Large intestine (tissue), 12 donors: ENCODE results near the gene SPRR2F. TPM values are rescaled to one million over a fixed set of nuclear protein-coding genes. Genes with fewer than 3 reads are reported as not detected.
"Not testable (repeated sequence)": the region's sequence is repeated elsewhere in the genome, so short reads cannot be mapped to it uniquely, and the experiment has no call there.

Source experiments
- DNase-seq, 2 donors: peaks; one replicate each; pipeline versions ENCODE4 v3.0.0 to v3.0.0-alpha.2; 2013
- H3K27ac ChIP-seq: one replicate; pipeline ENCODE4 v1.5.1; 2013; ENCODE audit warnings: low read length
- H3K27me3 ChIP-seq: 2 replicates; pipeline ENCODE4 v1.6.1; 2013; ENCODE audit warnings: low read length; ENCODE audit not compliant: control insufficient read depth, insufficient read depth
- H3K36me3 ChIP-seq: 2 replicates; pipeline ENCODE4 v1.6.1; 2013; ENCODE audit warnings: low read length; ENCODE audit not compliant: control insufficient read depth, insufficient read depth
- H3K4me1 ChIP-seq: one replicate; pipeline ENCODE4 v1.6.1; 2013; ENCODE audit warnings: low read length; ENCODE audit not compliant: control insufficient read depth, insufficient read depth
- H3K4me3 ChIP-seq: one replicate; pipeline ENCODE4 v1.5.1; 2013; ENCODE audit warnings: low read length
- H3K9me3 ChIP-seq: one replicate; pipeline ENCODE4 v1.6.1; 2013; ENCODE audit warnings: mild to moderate bottlenecking, low read depth, low read length, moderate library complexity; ENCODE audit not compliant: control insufficient read depth
- WGBS: methylation state at CpG from one replicate; pipeline ENCODE4 v1.1.5; 2013; ENCODE audit warnings: low lambda C conversion rate; ENCODE audit not compliant: insufficient coverage; 5-methylcytosine and 5-hydroxymethylcytosine counted together
- long read RNA-seq, 11 donors: transcript quantifications; one replicate each; lab custom pipeline, GENCODE V29; 2026
- polyA plus RNA-seq: library from polyadenylated mRNA; unstranded; fragments of 120-200 nt; gene quantifications from one replicate; pipeline ENCODE4 v1.2.1, GENCODE V29; 2013

Gene SPRR2F, protein sequence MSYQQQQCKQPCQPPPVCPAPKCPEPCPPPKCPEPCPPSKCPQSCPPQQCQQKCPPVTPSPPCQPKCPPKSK
- 1.3 TPM for polyA plus RNA-seq
- long read RNA-seq, donor 1, result 0 reads
- long read RNA-seq, donor 2, result 0 reads
- long read RNA-seq, donor 3, result 0 reads
- long read RNA-seq, donor 4, result 0 reads
- long read RNA-seq, donor 5, result 0 reads
- long read RNA-seq, donor 6, result 0 reads
- long read RNA-seq, donor 7, result 0 reads
- long read RNA-seq, donor 8, result 0 reads
- long read RNA-seq, donor 9, result 0 reads
- long read RNA-seq, donor 10, result 0 reads
- long read RNA-seq, donor 11, result 0 reads

DNA sequence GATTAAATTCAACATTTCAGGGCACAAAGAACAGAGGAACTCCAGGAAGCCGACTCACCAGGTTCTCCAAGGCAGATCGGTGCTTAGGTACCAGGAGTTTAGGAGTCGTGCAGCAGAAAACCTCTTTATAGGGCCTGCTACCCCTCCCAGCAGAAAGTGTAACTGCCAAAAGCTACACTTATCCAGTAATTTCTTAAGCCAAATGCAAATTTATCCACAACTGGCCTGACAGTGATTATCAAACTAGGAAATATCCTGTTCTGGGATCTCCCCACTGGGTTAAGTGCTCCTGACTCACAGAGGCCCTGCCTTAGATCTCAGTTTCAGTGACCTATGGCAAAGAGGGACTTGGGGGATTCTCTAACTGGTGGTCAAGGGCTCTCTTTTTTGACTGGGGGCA lies at the start of gene SPRR2F:
SPRR2F (minus strand) TSS at position 101 of the 400 bp plus-strand sequence. CDS start 783 bp downstream, outside the sequence.
- Histone ChIP-seq H3K9me3 (no peaks in the 10 kb centered on the region), H3K4me1 (no peaks in the 10 kb centered on the region), H3K4me3 (no peak within 1 kb of the TSS), H3K27ac (no peak within 1 kb of the TSS), H3K27me3 (no peaks in the 10 kb centered on the region), H3K36me3 (no peaks in the 10 kb centered on the region)
- WGBS, result no CpG with 5 or more reads among the region's 3 CpGs
- no peak for DNase-seq

DNA sequence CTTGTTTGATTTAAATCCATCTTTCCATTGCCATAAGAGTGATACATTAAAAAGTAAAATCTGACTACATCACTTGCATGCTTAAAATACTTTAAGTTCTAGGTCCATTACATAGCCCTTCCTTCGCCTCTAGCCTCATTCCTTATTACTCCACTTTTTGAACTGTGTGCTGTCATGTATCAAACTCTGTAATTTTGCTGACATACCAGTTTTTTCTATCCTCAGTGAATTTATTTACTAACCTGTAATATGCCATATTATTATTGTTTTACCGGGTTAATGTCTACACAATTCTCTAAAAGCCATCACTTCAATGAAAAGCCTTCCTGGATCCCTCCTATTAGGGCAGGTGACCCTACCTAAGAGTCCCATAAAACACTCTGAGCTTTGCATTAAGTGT lies 42.2 kb upstream of the SPRR2F start:
- no peak for DNase-seq
- no peaks in the 10 kb centered on the region for H3K27me3 ChIP-seq
- WGBS, result 100% methylated on average over 1 of the region's 2 CpGs

GRCh38 chr1:153152481-153152880 lies 39.2 kb upstream of the SPRR2F start:
- Histone ChIP-seq H3K27me3 (no peaks in the 10 kb centered on the region), H3K27ac (no peak overlapping the region), H3K9me3 (no peaks in the 10 kb centered on the region), H3K36me3 (no peaks in the 10 kb centered on the region), H3K4me1 (no peaks in the 10 kb centered on the region), H3K4me3 (no peak overlapping the region)
- WGBS, result 80% methylated on average over 1 of the region's 3 CpGs
- DNase-seq, result no peak

More for the DNA sequence above, 42.2 kb upstream of the SPRR2F start:
- H3K4me1 ChIP-seq, result no peaks in the 10 kb centered on the region
- no peak overlapping the region for H3K4me3 ChIP-seq
- no peaks in the 10 kb centered on the region for H3K36me3 ChIP-seq
- H3K9me3 ChIP-seq, result no peaks in the 10 kb centered on the region
- H3K27ac ChIP-seq, result no peak overlapping the region

DNA sequence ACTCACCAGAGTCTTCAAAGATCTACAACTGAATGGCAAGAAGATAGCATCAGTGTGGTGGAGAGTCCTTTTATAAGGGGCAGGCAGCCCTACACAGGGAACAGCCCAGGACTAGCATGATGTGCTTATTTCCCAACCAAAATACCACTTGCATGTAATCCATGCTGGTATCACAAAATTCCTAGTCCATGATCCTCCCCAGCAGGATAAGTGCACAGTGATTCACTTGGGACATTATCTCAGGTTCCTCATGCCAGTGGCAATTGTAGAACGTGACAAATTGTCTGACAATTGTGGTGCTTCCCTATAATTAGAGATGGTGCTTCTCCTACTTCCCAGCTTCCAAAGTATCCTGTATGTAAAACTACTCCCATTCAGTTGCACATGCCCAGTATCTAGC lies 37.5 kb upstream of the SPRR2F start, which contains the start of gene SPRR2G:
SPRR2G (minus strand) TSS at position 45 of the 400 bp plus-strand sequence. CDS start 780 bp downstream, outside the sequence.
- H3K36me3 ChIP-seq, result no peaks in the 10 kb centered on the region
- no CpG with 5 or more reads among the region's 1 CpG for WGBS
- H3K4me1 ChIP-seq, result no peaks in the 10 kb centered on the region
- no peak for DNase-seq
- H3K4me3 ChIP-seq, result no peak within 1 kb of the TSS
- no peaks in the 10 kb centered on the region for H3K27me3 ChIP-seq
- H3K27ac ChIP-seq, result no peak within 1 kb of the TSS
- no peaks in the 10 kb centered on the region for H3K9me3 ChIP-seq

GRCh38 chr1:153141377-153141776 lies 28.1 kb upstream of the SPRR2F start:
- WGBS, result 100% methylated on average over 1 of the region's 3 CpGs
- H3K4me1 ChIP-seq, result no peaks in the 10 kb centered on the region
- H3K36me3 ChIP-seq, result no peaks in the 10 kb centered on the region
- no peak overlapping the region for H3K4me3 ChIP-seq
- H3K27me3 ChIP-seq, result no peaks in the 10 kb centered on the region
- no peak for DNase-seq
- no peak overlapping the region for H3K27ac ChIP-seq
- H3K9me3 ChIP-seq, result no peaks in the 10 kb centered on the region

DNA sequence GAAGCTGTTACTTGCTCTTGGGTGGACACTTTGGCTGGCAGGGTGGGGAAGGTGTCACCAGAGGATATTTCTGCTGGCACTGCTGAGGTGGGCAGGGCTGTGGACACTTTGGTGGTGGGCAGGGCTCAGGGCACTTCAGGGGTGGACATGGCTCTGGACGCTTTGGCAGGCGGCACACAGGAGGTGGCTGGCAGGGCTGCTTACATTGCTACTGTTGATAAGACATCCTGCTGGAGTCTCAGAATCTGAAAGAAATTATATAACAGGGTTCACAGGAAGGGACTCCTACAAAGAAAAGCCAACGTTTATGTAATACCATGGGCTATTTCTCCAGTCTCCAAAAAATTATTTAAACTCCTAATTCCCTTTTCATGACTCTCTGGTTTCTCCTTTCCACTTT lies 27.2 kb upstream of the SPRR2F start:
- H3K4me3 ChIP-seq, result no peak overlapping the region
- H3K27me3 ChIP-seq, result no peaks in the 10 kb centered on the region
- no peaks in the 10 kb centered on the region for H3K9me3 ChIP-seq
- no peak overlapping the region for H3K27ac ChIP-seq
- no CpG with 5 or more reads among the region's 3 CpGs for WGBS
- no peak for DNase-seq
- H3K36me3 ChIP-seq, result no peaks in the 10 kb centered on the region
- no peaks in the 10 kb centered on the region for H3K4me1 ChIP-seq

GRCh38 chr1:153133743-153134142 lies 20.4 kb upstream of the SPRR2F start:
- no peaks in the 10 kb centered on the region for H3K4me1 ChIP-seq
- no peak overlapping the region for H3K4me3 ChIP-seq
- no peak overlapping the region for H3K27ac ChIP-seq
- H3K36me3 ChIP-seq, result no peaks in the 10 kb centered on the region
- H3K9me3 ChIP-seq, result no peaks in the 10 kb centered on the region
- H3K27me3 ChIP-seq, result no peaks in the 10 kb centered on the region
- WGBS, result no CpG with 5 or more reads among the region's 2 CpGs
- DNase-seq, result no peak

DNA sequence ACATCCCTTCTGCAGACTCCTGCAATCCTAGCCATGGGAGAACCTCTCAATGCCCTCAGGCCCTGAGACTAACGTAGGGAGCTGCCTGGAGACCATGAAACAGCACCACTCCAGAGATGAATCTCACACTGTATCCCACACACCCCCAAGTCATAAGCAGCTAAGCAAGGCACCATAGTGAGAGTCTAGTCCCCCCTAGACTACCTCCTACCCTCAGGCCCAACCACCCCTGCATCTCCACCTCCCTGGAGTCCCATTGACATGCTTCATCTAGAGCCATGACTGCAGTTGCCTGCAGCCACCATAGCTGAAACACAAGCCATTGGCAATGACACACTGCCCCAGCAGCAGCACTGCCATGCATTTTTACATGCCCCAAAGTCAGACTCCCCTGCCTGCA lies 20.0 kb upstream of the SPRR2F start:
- Histone ChIP-seq H3K9me3 (no peaks in the 10 kb centered on the region), H3K27me3 (no peaks in the 10 kb centered on the region), H3K27ac (no peak overlapping the region), H3K36me3 (no peaks in the 10 kb centered on the region), H3K4me1 (no peaks in the 10 kb centered on the region), H3K4me3 (no peak overlapping the region)
- no peak for DNase-seq
- WGBS, result no CpG with 5 or more reads among the region's 1 CpG

DNA sequence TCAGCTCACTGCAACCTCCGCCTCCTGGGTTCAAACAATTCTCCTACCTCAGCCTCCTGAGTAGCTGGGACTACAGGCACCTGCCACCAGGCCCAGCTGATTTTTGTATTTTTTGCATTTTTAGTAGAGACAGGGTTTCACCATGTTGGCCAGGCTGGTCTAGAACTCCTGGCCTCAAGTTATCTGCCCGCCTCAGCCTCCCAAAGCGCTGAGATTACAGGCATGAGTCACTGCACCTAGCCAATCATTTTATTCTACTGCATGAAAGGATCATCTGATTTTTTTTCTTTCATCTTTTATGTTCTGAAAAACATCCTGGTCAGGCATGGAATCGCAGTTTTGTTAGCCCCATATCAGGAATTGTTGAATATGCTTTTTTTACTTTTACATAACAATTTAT lies 15.4 kb upstream of the SPRR2F start:
- not testable (repeated sequence) for H3K27ac ChIP-seq, H3K4me3 ChIP-seq, H3K4me1 ChIP-seq, H3K27me3 ChIP-seq, H3K36me3 ChIP-seq, H3K9me3 ChIP-seq, DNase-seq
- 100% methylated on average over 2 of the region's 4 CpGs for WGBS

- 100% methylated on average over 1 of the region's 2 CpGs for WGBS
Observed at GRCh38 chr1:153127296-153127695, 14.0 kb upstream of the SPRR2F start.

DNA sequence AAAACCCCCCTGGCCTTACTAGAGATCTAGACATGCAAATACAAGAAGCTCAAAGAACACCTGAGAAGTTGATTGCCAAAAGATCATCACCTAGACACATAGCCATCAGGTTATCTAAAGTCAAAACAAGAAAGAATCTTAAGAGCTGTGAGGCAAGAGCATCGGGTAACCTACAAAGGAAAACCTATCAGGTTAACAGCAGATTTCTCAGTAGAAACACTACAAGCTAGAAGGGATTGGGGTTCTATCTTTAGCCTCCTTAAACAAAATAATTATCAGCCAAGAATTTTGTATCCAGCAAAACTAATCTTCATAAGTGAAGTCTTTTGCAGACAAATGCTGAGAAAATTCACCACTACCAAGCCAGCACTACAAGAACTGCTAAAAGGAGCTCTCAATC lies 12.2 kb upstream of the SPRR2F start:
- DNase-seq, result no peak
- 80% methylated on average over 1 of the region's 1 CpG for WGBS
- H3K27me3 ChIP-seq, result no peaks in the 10 kb centered on the region
- H3K4me1 ChIP-seq, result no peaks in the 10 kb centered on the region
- no peak overlapping the region for H3K27ac ChIP-seq
- no peaks in the 10 kb centered on the region for H3K9me3 ChIP-seq
- no peaks in the 10 kb centered on the region for H3K36me3 ChIP-seq
- no peak overlapping the region for H3K4me3 ChIP-seq

More at GRCh38 chr1:153127296-153127695, 14.0 kb upstream of the SPRR2F start:
- Histone ChIP-seq H3K4me1 (no peaks in the 10 kb centered on the region), H3K9me3 (no peaks in the 10 kb centered on the region), H3K27ac (no peak overlapping the region), H3K36me3 (no peaks in the 10 kb centered on the region), H3K4me3 (no peak overlapping the region), H3K27me3 (no peaks in the 10 kb centered on the region)
- DNase-seq, result no peak
